ENCODE data around the gene SIGLEC12. TPM values are rescaled to one million over a fixed set of nuclear protein-coding genes. Genes with fewer than 3 reads are reported as not detected.

SIGLEC12 gene
- total and polyA plus RNA-seq, 2 donors (not counting 1 experiment from before 2014, with no cell fraction given) = not detected

DNA sequence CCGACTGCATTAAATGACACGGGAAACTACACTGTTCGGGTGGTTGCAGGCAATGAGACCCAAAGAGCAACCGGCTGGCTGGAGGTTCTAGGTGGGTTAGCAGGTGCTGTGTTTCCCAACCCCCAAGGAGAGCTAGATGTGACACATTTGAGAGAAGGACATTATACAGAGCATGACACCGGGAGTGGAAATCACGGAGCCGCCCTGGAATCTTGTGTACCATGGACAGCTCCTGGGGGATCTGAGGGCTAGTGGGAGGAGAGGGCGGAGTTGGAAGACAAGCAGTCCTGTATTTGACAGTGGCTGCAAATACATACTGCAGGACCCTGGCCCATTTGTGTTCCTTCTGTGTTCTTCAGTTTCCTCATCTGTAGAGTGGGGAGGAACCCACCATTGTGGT lies 21.0 kb downstream of the SIGLEC12 start:
- no peaks in the 10 kb centered on the region for H3K79me2 ChIP-seq (ENCODE audit: control insufficient read depth, insufficient read depth, low read length)
- no peaks in the 10 kb centered on the region for H3K36me3 ChIP-seq (ENCODE audit: control insufficient read depth, insufficient read depth, low read length)
- TF ChIP-seq CTCF (conservative IDR thresholded peaks at IDR 0.05 in 1 of 2, IDR thresholded peaks at IDR 0.05 in 1 of 2; ENCODE audit: low read depth in 1 of 2, low read length in 2 of 2) = no peak
- no peak for TF ChIP-seq EZH2 (IDR thresholded peaks at IDR 0.05; ENCODE audit: low read length, missing control alignments)
- H3K4me2 ChIP-seq (ENCODE audit: extremely low read depth, insufficient read depth, low read length) = no peak overlapping the region
- no peak overlapping the region for H3K27ac ChIP-seq (ENCODE audit: insufficient read depth, low read length)
- no peaks in the 10 kb centered on the region for H3K4me1 ChIP-seq (ENCODE audit: control insufficient read depth, extremely low read depth, insufficient read depth, low read length)
- no peaks in the 10 kb centered on the region for H3K27me3 ChIP-seq (ENCODE audit: control insufficient read depth, insufficient read depth, low read length)
- no peak overlapping the region for H2AFZ ChIP-seq (ENCODE audit: low read length)
- H3K9ac ChIP-seq (ENCODE audit: insufficient read depth, low read length) = no peak overlapping the region
- no peak overlapping the region for H3K4me3 ChIP-seq (replicated peaks in 1 of 4; ENCODE audit: control extremely low read depth in 1 of 4, insufficient read depth in 1 of 4, low read depth in 3 of 4, low read length in 4 of 4)
- H3K9me3 ChIP-seq (ENCODE audit: control insufficient read depth, insufficient read depth, low read depth, low read length) = no peaks in the 10 kb centered on the region
- no peak for DNase-seq (ENCODE audit: low read depth in 2 of 2)
- H4K20me1 ChIP-seq (ENCODE audit: control insufficient read depth, extremely low read depth, insufficient read depth, low read length) = no peaks in the 10 kb centered on the region

- Histone ChIP-seq H3K27ac (ENCODE audit: insufficient read depth, low read length) (no peak overlapping the region), H3K27me3 (ENCODE audit: control insufficient read depth, insufficient read depth, low read length) (no peaks in the 10 kb centered on the region), H3K9me3 (ENCODE audit: control insufficient read depth, insufficient read depth, low read depth, low read length) (no peaks in the 10 kb centered on the region), H2AFZ (ENCODE audit: low read length) (no peak overlapping the region), H3K4me3 (replicated peaks in 1 of 4; ENCODE audit: control extremely low read depth in 1 of 4, insufficient read depth in 1 of 4, low read depth in 3 of 4, low read length in 4 of 4) (no peak overlapping the region), H3K4me1 (ENCODE audit: control insufficient read depth, extremely low read depth, insufficient read depth, low read length) (no peaks in the 10 kb centered on the region), H3K9ac (ENCODE audit: insufficient read depth, low read length) (no peak overlapping the region), H3K4me2 (ENCODE audit: extremely low read depth, insufficient read depth, low read length) (no peak overlapping the region), H4K20me1 (ENCODE audit: control insufficient read depth, extremely low read depth, insufficient read depth, low read length) (no peaks in the 10 kb centered on the region), H3K36me3 (ENCODE audit: control insufficient read depth, insufficient read depth, low read length) (no peaks in the 10 kb centered on the region), H3K79me2 (ENCODE audit: control insufficient read depth, insufficient read depth, low read length) (no peaks in the 10 kb centered on the region)
- no peak for DNase-seq (ENCODE audit: low read depth in 2 of 2)
- TF ChIP-seq EZH2 (IDR thresholded peaks at IDR 0.05; ENCODE audit: low read length, missing control alignments) = no peak
- no peak for TF ChIP-seq CTCF (conservative IDR thresholded peaks at IDR 0.05 in 1 of 2, IDR thresholded peaks at IDR 0.05 in 1 of 2; ENCODE audit: low read depth in 1 of 2, low read length in 2 of 2)
These were observed 21.9 kb downstream of the SIGLEC12 start for GRCh38 chr19:51479531-51480331.

DNA sequence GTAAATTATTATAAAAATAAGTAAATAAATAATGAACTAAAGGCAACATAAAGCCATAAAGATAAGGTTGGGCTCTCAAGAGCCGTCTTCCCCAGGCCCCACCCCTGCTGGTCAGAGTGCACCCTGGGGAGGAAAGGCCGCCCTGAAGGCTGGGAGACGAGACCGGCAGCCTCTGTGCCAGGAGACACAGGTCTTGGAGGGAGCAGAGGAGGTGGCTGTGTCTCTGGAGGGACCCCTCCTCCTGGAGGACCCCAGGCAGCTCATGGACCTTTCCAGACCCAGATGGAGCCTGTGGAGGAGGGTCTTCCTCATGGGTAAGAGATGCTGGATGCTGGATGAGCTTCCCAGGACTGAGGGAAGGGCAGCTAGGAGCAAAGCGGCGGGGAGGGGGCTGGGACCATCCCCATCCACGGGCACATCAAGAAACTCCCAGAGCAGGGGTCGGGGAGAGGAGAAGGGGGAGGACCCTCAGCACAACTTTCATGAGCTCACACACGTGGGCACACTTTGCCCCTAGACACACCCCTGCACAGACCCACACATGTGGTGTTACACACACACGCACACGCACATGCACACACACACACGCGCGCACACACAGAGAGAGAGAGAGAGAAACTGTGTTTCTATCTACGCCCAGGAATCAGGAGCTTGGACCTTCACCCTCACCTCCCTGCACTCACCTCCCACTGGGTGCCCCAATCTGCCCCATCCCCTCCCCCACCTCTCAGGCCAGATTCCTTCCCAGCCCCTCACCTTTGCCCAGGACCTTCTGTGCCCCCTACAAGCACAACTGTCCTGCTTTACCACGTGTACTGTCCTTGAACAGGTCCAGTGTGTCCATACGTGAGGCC lies 23.0 kb downstream of the SIGLEC12 start, which contains the start of gene CEACAM18:
TSS of gene CEACAM18 (plus strand) at position 159 of the 854 bp plus-strand sequence.
- H2AFZ ChIP-seq (ENCODE audit: low read length) = no peak within 1 kb of the TSS
- no peaks in the 10 kb centered on the region for H3K36me3 ChIP-seq (ENCODE audit: control insufficient read depth, insufficient read depth, low read length)
- DNase-seq (ENCODE audit: low read depth in 2 of 2) = no peak

More for the DNA sequence above, 23.0 kb downstream of the SIGLEC12 start, which contains the start of gene CEACAM18:
- Histone ChIP-seq H3K4me3 (replicated peaks in 1 of 4; ENCODE audit: control extremely low read depth in 1 of 4, insufficient read depth in 1 of 4, low read depth in 3 of 4, low read length in 4 of 4) (no peak within 1 kb of the TSS), H4K20me1 (ENCODE audit: control insufficient read depth, extremely low read depth, insufficient read depth, low read length) (no peaks in the 10 kb centered on the region), H3K27ac (ENCODE audit: insufficient read depth, low read length) (no peak within 1 kb of the TSS), H3K27me3 (ENCODE audit: control insufficient read depth, insufficient read depth, low read length) (no peaks in the 10 kb centered on the region), H3K79me2 (ENCODE audit: control insufficient read depth, insufficient read depth, low read length) (no peaks in the 10 kb centered on the region), H3K4me2 (ENCODE audit: extremely low read depth, insufficient read depth, low read length) (no peak within 1 kb of the TSS), H3K4me1 (ENCODE audit: control insufficient read depth, extremely low read depth, insufficient read depth, low read length) (no peaks in the 10 kb centered on the region), H3K9ac (ENCODE audit: insufficient read depth, low read length) (no peak within 1 kb of the TSS), H3K9me3 (ENCODE audit: control insufficient read depth, insufficient read depth, low read depth, low read length) (no peaks in the 10 kb centered on the region)
- no peak for TF ChIP-seq EZH2 (IDR thresholded peaks at IDR 0.05; ENCODE audit: low read length, missing control alignments)
- TF ChIP-seq CTCF (conservative IDR thresholded peaks at IDR 0.05 in 1 of 2, IDR thresholded peaks at IDR 0.05 in 1 of 2; ENCODE audit: low read depth in 1 of 2, low read length in 2 of 2) = no peak

All from fibroblast of lung (primary cell).